HCT116 (cell line): Measurements from ENCODE around the gene HMGB3. TPM values are rescaled to one million over a fixed set of nuclear protein-coding genes. Genes with fewer than 3 reads are reported as not detected.

ENCODE experiments used
- ATAC-seq: fragments of 200-7000 bp; cut with Tn5 transposase; 2 replicates; pipeline ENCODE4 v1.9.1; 2020; ENCODE audit warnings: mild to moderate bottlenecking, moderate library complexity
- BruUV-seq: library from RNA; stranded (reverse); fragments of 400-500 nt; replicated peaks from 2 replicates; lab custom pipeline; 2021; lab: Mats Ljungman, UMichigan
- CTCF ChIA-PET: fragments of 300-600 bp; sonication (Branson Sonifier 250); formaldehyde crosslinking; loops from one replicate; lab custom pipeline; 2021; ENCODE audit warnings: antibody characterized with exemption; lab: Charles Lee
- POLR2A ChIA-PET: fragments of 300-600, 350-600 bp; sonication (Branson Sonifier 250); formaldehyde crosslinking; loops from one replicate; lab custom pipeline; 2021; ENCODE audit warnings: antibody characterized with exemption; lab: Charles Lee
- RAD21 ChIA-PET, 2 experiments: fragments of 300-600 bp; sonication (Branson Sonifier 250); formaldehyde crosslinking; loops; one replicate each; lab custom pipeline; 2023; ENCODE audit warnings: low total read pairs in 2 of 2; ENCODE audit not compliant: uncharacterized antibody in 2 of 2, unreplicated experiment in 2 of 2, low non-redundant PET in 1 of 2; lab: Charles Lee
- DNase-seq: peaks from one replicate; pipeline ENCODE4 v3.0.0-alpha.2; 2010; ENCODE audit warnings: low read depth, low spot score
- H2AFZ ChIP-seq: fragments of 200-600 bp; shearing (Covaris generic), sonication (generic); 2 replicates; pipeline ENCODE4 v1.6.1; 2017; ENCODE audit warnings: low read depth, mixed run types, mixed read lengths, antibody characterized with exemption, low read length; ENCODE audit not compliant: poor library complexity, severe bottlenecking
- H3K27ac ChIP-seq: 2 replicates; pipeline ENCODE4 v1.5.1; 2012; ENCODE audit warnings: low read depth, low read length
- H3K27me3 ChIP-seq: fragments of 200-600 bp; sonication (generic); 2 replicates; pipeline ENCODE4 v1.6.1; 2016; ENCODE audit warnings: mixed run types, low read length, mixed read lengths; ENCODE audit not compliant: insufficient read depth
- H3K36me3 ChIP-seq, 2 experiments: fragments of 200-500 bp in 1 of 2; fragments of 200-600 bp in 1 of 2; sonication (Bioruptor generic) in 1 of 2; sonication (generic) in 1 of 2; 2 replicates each; pipeline versions ENCODE4 v1.5.1 to v1.6.1; 2014 to 2016; ENCODE audit warnings: low read length in 2 of 2, inconsistent platforms in 1 of 2, mixed read lengths in 1 of 2, mixed run types in 1 of 2; ENCODE audit not compliant: insufficient read depth in 2 of 2, control insufficient read depth in 1 of 2
- H3K4me1 ChIP-seq, 2 experiments: fragments of 200-600 bp in 1 of 2; sonication (generic) in 1 of 2; 2 replicates each; pipeline versions ENCODE4 v1.5.1 to v1.6.1; 2012 to 2017; ENCODE audit warnings: low read length in 2 of 2, inconsistent platforms in 1 of 2, mild to moderate bottlenecking in 1 of 2, mixed read lengths in 1 of 2, mixed run types in 1 of 2, moderate library complexity in 1 of 2; ENCODE audit not compliant: insufficient read depth in 2 of 2, control insufficient read depth in 1 of 2
- H3K4me2 ChIP-seq: fragments of 200-600 bp; sonication (generic); 2 replicates; pipeline ENCODE4 v1.6.1; 2017; ENCODE audit warnings: mixed run types, low read length, mixed read lengths
- H3K4me3 ChIP-seq, 2 experiments: fragments of 200-600 bp in 1 of 2; sonication (generic) in 1 of 2; replicated peaks in 1 of 2; 2 replicates each; pipeline ENCODE4 v1.5.1; 2011 to 2016; ENCODE audit warnings: low read length in 2 of 2, control low read depth in 1 of 2, low read depth in 1 of 2, mild to moderate bottlenecking in 1 of 2, mixed read lengths in 1 of 2, mixed run types in 1 of 2
- H3K79me2 ChIP-seq: fragments of 200-600 bp; sonication (generic); 2 replicates; pipeline ENCODE4 v1.6.1; 2017; ENCODE audit warnings: mild to moderate bottlenecking, mixed run types, low read length, moderate library complexity, mixed read lengths; ENCODE audit not compliant: insufficient read depth
- H3K9ac ChIP-seq: fragments of 200-600 bp; sonication (generic); 2 replicates; pipeline ENCODE4 v1.6.1; 2016; ENCODE audit warnings: low read length, mixed read lengths
- H3K9me2 ChIP-seq: fragments of 200-600 bp; sonication (generic), shearing (Covaris generic); 2 replicates; pipeline ENCODE4 v1.6.1; 2017; ENCODE audit warnings: mixed run types, mild to moderate bottlenecking, moderate library complexity; ENCODE audit not compliant: insufficient read depth
- H3K9me3 ChIP-seq, 2 experiments: fragments of 200-500 bp in 1 of 2; fragments of 200-600 bp in 1 of 2; sonication (Bioruptor generic) in 1 of 2; sonication (generic) in 1 of 2; 2 replicates each; pipeline ENCODE4 v1.6.1; 2014 to 2017; ENCODE audit warnings: low read length in 2 of 2, mixed read lengths in 2 of 2, inconsistent platforms in 1 of 2, low read depth in 1 of 2, mild to moderate bottlenecking in 1 of 2, mixed run types in 1 of 2, moderate library complexity in 1 of 2; ENCODE audit not compliant: control insufficient read depth in 1 of 2, insufficient read depth in 1 of 2
- H4K20me1 ChIP-seq: fragments of 200-600 bp; sonication (generic), shearing (Covaris generic); 2 replicates; pipeline ENCODE4 v1.6.1; 2017; ENCODE audit warnings: mixed run types, mild to moderate bottlenecking, moderate library complexity; ENCODE audit not compliant: insufficient read depth
- EGR1 ChIP-seq: IDR thresholded peaks from 2 replicates; pipeline ENCODE4 v1.6.1; 2012; ENCODE audit warnings: low read depth
- EZH2 ChIP-seq: fragments of 200-600 bp; sonication (generic); IDR thresholded peaks from 2 replicates; pipeline ENCODE4 v1.6.1; 2017; ENCODE audit warnings: antibody characterized with exemption, mixed run types
- EZH2phosphoT487 ChIP-seq: fragments of 200-600 bp; IDR thresholded peaks from 2 replicates; pipeline ENCODE4 v1.6.1; 2018; ENCODE audit warnings: antibody characterized with exemption, borderline replicate concordance
- JUND ChIP-seq: IDR thresholded peaks from 2 replicates; pipeline ENCODE4 v1.6.1; 2012
- POLR2A ChIP-seq: IDR thresholded peaks from 2 replicates; pipeline ENCODE4 v1.7.0; 2011; ENCODE audit warnings: borderline replicate concordance; ENCODE audit not compliant: insufficient read depth, insufficient read length; ENCODE audit errors: extremely low read depth
- POLR2AphosphoS5 ChIP-seq: IDR thresholded peaks from 2 replicates; pipeline ENCODE4 v1.6.1; 2011; ENCODE audit warnings: mild to moderate bottlenecking, low read depth, low read length, moderate library complexity
- SP1 ChIP-seq: IDR thresholded peaks from 2 replicates; pipeline ENCODE4 v1.6.1; 2012; ENCODE audit warnings: low read depth
- TCF7L2 ChIP-seq: IDR thresholded peaks from 2 replicates; pipeline ENCODE4 v1.7.0; 2011; ENCODE audit warnings: borderline replicate concordance, inconsistent platforms; ENCODE audit not compliant: insufficient read depth, insufficient read length; ENCODE audit errors: extremely low read depth
- YY1 ChIP-seq: IDR thresholded peaks from 2 replicates; pipeline ENCODE4 v1.6.1; 2011; ENCODE audit warnings: low read length, low read depth, moderate library complexity, mild to moderate bottlenecking; ENCODE audit not compliant: insufficient replicate concordance; ENCODE audit errors: extremely low read depth
- ZFX ChIP-seq: fragments of 450-650 bp; IDR thresholded peaks from 2 replicates; pipeline ENCODE4 v1.6.1; 2017
- intact Hi-C: fragments of 100-400 bp; cut with micrococcal nuclease; formaldehyde crosslinking; loops from 2 replicates; pipeline ENCODE4 v1.10.0; 2022
- total RNA-seq: library from RNA; stranded (reverse); gene quantifications from one replicate; pipeline ENCODE4 v1.2.1, GENCODE V29; 2021; ENCODE audit not compliant: unreplicated experiment
- TF ChIP-seq, protein P1 (sequence below), 3 experiments: fragments of 200-600 bp in 1 of 3; sonication (generic) in 1 of 3; IDR thresholded peaks in 2 of 3; conservative IDR thresholded peaks in 1 of 3; 2 replicates each; pipeline ENCODE4 v1.5.1; 2012 to 2017; ENCODE audit warnings: low read depth in 2 of 3, low read length in 2 of 3, antibody characterized with exemption in 1 of 3, borderline replicate concordance in 1 of 3, control low read depth in 1 of 3, mild to moderate bottlenecking in 1 of 3, mixed read lengths in 1 of 3, mixed run types in 1 of 3, moderate library complexity in 1 of 3; ENCODE audit not compliant: insufficient read depth in 1 of 3
- TF ChIP-seq, protein P2 (sequence below): IDR thresholded peaks from 2 replicates; pipeline ENCODE4 v1.6.1; 2012
- TF ChIP-seq, protein P3 (sequence below): IDR thresholded peaks from 2 replicates; pipeline ENCODE4 v1.6.1; 2012; ENCODE audit warnings: low read depth
- TF ChIP-seq, protein P4 (sequence below): IDR thresholded peaks from 2 replicates; pipeline ENCODE4 v1.6.1; 2012

The HMGB3 gene
- total RNA-seq, 1 experiment from 2014 or later: 116 TPM

DNA sequence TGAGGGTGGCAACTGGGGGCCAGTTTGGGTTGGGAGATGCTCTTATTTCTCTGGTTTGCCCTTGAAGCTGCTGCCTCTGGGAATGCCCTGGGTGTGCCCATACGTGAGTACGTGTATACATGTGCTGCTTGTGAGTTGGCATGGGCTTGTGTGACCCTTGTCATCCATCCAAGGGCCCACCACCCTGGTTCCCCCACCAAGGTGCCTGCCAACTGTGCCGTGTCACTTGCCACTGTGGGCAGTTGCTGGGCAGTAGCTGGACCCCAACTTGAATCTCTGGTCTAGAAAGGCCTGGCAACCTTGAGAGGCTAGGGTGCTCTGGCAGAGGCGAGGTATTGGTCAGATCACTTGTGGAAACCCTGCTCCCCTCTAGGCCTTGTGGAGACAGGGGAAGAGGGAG, 2.4 kb upstream of the HMGB3 start:
- H2AFZ ChIP-seq: no peak overlapping the region
- H3K4me1 ChIP-seq: peaks cover 4 to 12% of the 10 kb centered on the region in 2 experiments; a peak in 3 of 4 replicates
- no peaks in the 10 kb centered on the region for H3K9me2 ChIP-seq
- ChIA-PET POLR2A (no interaction called here), CTCF (no interaction called here)
- no peaks in the 10 kb centered on the region for H3K27me3 ChIP-seq
- no peak overlapping the region for H3K9ac ChIP-seq
- H3K4me3 ChIP-seq: no peak overlapping the region
- no peak for DNase-seq
- no peak overlapping the region for H3K27ac ChIP-seq
- intact Hi-C loops: loop anchor here (10.0 kb wide), 1 partner anchor 86 kb away; the partner anchor contains the start of gene CD99L2
- no peaks in the 10 kb centered on the region for H4K20me1 ChIP-seq
- BruUV-seq: no TSS peak
- peaks cover 13% of the 10 kb centered on the region for H3K79me2 ChIP-seq
- no peaks in the 10 kb centered on the region for H3K9me3 ChIP-seq
- TF ChIP-seq YY1 (no peak), EZH2phosphoT487 (no peak), SP1 (no peak), EZH2 (no peak), POLR2A (no peak)
- TF ChIP-seq, protein P1, sequence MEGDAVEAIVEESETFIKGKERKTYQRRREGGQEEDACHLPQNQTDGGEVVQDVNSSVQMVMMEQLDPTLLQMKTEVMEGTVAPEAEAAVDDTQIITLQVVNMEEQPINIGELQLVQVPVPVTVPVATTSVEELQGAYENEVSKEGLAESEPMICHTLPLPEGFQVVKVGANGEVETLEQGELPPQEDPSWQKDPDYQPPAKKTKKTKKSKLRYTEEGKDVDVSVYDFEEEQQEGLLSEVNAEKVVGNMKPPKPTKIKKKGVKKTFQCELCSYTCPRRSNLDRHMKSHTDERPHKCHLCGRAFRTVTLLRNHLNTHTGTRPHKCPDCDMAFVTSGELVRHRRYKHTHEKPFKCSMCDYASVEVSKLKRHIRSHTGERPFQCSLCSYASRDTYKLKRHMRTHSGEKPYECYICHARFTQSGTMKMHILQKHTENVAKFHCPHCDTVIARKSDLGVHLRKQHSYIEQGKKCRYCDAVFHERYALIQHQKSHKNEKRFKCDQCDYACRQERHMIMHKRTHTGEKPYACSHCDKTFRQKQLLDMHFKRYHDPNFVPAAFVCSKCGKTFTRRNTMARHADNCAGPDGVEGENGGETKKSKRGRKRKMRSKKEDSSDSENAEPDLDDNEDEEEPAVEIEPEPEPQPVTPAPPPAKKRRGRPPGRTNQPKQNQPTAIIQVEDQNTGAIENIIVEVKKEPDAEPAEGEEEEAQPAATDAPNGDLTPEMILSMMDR (IDR thresholded peaks at IDR 0.05 in 2 of 3, conservative IDR thresholded peaks at IDR 0.05 in 1 of 3; ENCODE audit: borderline replicate concordance in 1 of 3, insufficient read depth in 1 of 3, low read depth in 2 of 3, low read length in 2 of 3): no peak
- TF ChIP-seq, all 23 proteins: peak for 0
- no peak for ATAC-seq
- RAD21 ChIA-PET: no interaction called here
- Histone ChIP-seq H3K4me2 (no peak overlapping the region), H3K36me3 (no peaks in the 10 kb centered on the region; a peak in 1 of 4 replicates)

DNA sequence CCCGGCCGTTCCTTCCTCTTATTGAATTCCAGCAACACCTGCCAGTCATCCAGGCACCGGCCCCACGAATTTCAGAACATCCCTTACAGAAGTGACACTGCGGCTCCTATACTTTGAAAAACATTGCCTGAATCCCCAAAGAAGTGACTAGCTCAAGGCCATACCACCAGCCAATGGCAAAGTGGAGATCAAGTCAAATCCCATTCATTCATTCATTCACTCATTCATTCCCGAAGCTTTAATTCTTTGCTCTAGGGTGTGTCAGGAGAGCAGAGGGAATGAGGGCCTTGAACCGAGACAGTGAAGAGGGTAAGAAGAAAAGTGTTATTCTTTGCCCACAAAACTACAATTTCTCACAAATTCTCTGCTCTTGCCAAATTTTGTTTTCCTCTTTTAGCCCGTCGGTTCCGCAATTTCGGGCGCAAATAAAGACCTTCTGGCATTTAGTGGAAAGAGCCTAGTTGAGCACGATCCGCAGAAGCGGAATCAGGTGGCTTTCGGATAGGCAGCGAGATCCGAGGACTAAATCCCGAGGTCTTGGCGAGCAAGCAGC, 824 bp upstream of the HMGB3 start:
- DNase-seq (no peak), ATAC-seq (no peak)
- H3K4me1 ChIP-seq: peaks cover 4 to 12% of the 10 kb centered on the region in 2 experiments; a peak in 3 of 4 replicates
- ChIA-PET POLR2A (no interaction called here), CTCF (no interaction called here), RAD21 (no interaction called here)
- no peaks in the 10 kb centered on the region for H3K9me3 ChIP-seq
- peak overlapping the region; percentile 67 for H3K4me2 ChIP-seq
- peak overlapping the region; percentile 47; the same call in 1 of the 2 replicates for H3K27ac ChIP-seq
- H3K9me2 ChIP-seq: no peaks in the 10 kb centered on the region
- BruUV-seq: no TSS peak
- no peak overlapping the region for H2AFZ ChIP-seq
- intact Hi-C loops: loop anchor here (10.0 kb wide), 1 partner anchor 88 kb away; the partner anchor contains the start of gene CD99L2
- H3K27me3 ChIP-seq: no peaks in the 10 kb centered on the region
- H3K9ac ChIP-seq: peak overlapping the region; percentile 60
- no peaks in the 10 kb centered on the region for H4K20me1 ChIP-seq
- H3K36me3 ChIP-seq: no peaks in the 10 kb centered on the region; a peak in 2 of 4 replicates
- peaks cover 16% of the 10 kb centered on the region for H3K79me2 ChIP-seq
- H3K4me3 ChIP-seq: peak overlapping the region; percentile 40 to 54
- TF ChIP-seq JUND (no peak), EZH2 (no peak), POLR2AphosphoS5 (no peak), SP1 (no peak), ZFX (no peak), EZH2phosphoT487 (no peak), EGR1 (no peak), TCF7L2 (no peak)
- TF ChIP-seq, protein P2, sequence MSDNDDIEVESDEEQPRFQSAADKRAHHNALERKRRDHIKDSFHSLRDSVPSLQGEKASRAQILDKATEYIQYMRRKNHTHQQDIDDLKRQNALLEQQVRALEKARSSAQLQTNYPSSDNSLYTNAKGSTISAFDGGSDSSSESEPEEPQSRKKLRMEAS: no peak
- TF ChIP-seq, protein P3, sequence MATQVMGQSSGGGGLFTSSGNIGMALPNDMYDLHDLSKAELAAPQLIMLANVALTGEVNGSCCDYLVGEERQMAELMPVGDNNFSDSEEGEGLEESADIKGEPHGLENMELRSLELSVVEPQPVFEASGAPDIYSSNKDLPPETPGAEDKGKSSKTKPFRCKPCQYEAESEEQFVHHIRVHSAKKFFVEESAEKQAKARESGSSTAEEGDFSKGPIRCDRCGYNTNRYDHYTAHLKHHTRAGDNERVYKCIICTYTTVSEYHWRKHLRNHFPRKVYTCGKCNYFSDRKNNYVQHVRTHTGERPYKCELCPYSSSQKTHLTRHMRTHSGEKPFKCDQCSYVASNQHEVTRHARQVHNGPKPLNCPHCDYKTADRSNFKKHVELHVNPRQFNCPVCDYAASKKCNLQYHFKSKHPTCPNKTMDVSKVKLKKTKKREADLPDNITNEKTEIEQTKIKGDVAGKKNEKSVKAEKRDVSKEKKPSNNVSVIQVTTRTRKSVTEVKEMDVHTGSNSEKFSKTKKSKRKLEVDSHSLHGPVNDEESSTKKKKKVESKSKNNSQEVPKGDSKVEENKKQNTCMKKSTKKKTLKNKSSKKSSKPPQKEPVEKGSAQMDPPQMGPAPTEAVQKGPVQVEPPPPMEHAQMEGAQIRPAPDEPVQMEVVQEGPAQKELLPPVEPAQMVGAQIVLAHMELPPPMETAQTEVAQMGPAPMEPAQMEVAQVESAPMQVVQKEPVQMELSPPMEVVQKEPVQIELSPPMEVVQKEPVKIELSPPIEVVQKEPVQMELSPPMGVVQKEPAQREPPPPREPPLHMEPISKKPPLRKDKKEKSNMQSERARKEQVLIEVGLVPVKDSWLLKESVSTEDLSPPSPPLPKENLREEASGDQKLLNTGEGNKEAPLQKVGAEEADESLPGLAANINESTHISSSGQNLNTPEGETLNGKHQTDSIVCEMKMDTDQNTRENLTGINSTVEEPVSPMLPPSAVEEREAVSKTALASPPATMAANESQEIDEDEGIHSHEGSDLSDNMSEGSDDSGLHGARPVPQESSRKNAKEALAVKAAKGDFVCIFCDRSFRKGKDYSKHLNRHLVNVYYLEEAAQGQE: no peak
- TF ChIP-seq, protein P4, sequence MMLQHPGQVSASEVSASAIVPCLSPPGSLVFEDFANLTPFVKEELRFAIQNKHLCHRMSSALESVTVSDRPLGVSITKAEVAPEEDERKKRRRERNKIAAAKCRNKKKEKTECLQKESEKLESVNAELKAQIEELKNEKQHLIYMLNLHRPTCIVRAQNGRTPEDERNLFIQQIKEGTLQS: no peak
